GM18868 (cell line): Measurements from ENCODE around the gene XXYLT1.
"Not testable (repeated sequence)": the region's sequence is repeated elsewhere in the genome, so short reads cannot be mapped to it uniquely, and the experiment has no call there.

ENCODE experiments used
- ATAC-seq: cut with Tn5 transposase; IDR thresholded peaks from one replicate; pipeline ENCODE4 v1.9.1; 2021; ENCODE audit warnings: mild to moderate bottlenecking, moderate library complexity; ENCODE audit not compliant: unreplicated experiment

The XXYLT1 gene

DNA sequence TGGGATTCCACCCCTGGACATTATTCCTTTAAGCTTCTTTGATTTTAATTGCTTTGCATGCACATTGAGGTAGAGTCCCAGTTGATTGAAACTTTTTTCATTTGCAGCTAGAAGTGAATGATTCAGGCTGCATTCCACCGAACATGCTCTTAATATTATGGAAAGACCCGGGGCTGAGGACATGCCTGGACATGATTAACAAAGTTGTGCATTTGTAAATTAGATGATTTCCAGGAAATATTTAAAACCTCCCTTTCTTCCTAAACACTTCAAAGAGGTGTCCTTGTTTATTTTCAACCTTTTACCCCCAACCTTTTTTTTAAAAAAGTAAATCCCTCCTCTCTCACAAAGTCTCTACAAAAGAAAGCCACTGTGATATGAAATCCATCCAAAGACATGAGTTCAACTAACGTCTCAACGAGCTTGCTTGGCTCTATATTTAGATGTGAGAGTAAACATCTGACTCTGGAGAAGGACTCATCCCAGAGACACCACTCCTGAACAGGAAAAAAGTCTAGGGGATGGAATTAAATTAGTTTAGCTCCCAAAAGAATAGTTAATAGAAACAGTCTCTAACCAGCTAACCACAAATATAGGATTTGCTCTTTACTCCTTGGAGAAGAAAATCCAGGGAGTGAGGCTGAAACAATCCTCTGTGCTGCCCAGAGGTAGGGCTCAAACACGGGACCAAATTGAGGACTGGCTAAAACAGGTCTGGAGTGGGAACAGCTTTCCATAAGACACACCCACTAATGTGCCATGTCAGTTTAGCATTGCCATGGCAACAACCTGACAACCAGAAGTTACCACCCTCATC, 83.1 kb downstream of the XXYLT1 start:
- ATAC-seq: no peak

DNA sequence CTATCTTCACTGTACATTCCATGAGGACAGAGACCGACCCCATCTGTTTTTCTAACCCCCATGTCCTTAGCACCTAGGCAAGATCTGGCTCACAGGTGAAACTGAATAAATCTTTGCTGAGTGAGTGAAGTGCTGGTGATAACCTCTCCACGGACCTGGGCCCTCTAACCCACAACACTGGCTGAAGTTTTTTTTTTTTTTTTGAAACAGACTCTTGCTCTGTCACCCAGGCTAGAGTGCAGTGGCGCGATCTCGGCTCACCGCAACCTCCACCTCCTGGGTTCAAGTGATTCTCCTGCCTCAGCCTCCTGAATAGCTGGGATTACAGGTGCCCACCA, 84.3 kb downstream of the XXYLT1 start:
- not testable (repeated sequence) for ATAC-seq

DNA sequence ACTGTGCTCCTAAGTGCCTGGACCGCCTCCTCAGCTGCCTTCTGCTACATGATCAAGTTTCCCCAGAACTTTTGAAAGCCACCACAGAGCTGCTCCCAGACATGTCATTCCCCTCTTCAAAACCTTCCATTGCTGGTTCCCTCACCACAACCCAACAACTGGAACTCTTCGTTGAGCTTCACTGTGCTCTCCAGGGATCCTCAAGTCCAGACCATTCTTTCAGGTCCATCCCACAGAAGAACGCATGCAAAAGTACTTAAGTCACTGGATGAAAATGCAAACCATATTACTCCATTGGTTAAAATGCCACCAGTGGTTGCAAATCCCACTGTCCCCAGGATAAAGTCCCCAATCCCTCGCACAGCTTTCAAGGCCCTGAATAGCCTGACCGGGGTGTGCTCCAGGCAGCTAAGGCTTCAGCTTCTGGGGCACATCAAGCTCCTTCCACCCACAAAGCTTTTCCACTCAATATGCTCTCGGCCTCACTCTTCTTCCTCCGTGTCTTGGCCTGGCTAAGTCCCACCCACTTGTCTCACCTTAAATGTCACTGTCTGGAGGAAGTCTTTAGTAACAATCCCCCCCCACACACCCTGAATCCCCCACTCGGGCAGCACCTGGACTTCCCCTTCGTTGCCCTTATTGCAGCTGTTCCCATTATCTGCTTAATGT, 84.8 kb downstream of the XXYLT1 start:
- ATAC-seq: no peak

DNA sequence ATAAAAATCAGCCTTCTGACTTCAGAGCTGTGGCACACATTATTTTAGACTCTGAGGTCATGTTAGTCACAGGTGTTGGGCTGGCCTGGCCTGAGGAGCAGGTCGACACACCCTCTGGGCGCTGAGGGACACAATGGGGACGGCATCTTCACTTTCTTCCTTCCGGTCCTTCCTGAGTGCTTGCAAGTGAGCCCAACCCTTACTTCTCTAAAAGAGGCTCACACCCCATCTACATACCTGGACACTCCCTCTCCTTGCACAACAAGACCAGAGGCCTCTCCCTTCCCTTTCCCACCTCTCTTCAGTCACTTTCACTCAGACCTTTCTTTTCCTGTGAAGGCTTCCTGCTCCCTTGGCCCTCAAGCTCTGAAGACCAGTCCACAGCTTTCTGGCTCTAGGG, 85.4 kb downstream of the XXYLT1 start:
- ATAC-seq: no peak

DNA sequence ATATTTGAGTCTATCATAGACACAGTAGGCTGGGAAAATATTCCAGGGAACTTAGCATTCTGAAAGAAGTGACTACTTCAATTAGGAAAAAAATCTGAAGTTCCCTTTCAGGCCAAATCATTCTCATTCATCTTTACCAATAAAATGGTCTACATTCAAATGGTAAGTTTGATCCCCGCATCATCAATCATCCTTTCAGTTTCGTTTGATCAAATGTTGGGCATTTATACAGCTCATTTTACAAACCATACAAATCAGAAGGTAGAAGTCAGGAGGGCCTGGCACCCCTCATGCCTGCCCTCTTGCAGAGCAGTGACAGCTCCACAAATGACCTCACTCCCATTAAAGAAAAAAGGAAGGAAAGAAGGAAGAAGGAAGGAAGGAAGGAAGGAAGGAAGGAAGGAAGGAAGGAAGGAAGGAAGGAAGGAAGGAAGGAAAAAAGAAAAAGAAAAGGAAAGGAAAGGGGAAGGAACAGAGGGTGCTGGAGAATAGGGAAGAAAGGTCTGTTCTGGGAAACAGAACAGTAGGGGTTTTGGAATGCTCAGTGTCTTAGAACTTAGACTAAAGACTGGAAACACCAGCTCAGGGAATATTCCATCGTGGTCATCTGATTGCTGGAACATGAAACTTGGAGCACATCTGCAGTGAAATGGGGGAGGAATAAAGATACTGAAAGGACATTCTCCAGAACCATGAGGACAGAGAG, 86.1 kb downstream of the XXYLT1 start:
- ATAC-seq: no peak

DNA sequence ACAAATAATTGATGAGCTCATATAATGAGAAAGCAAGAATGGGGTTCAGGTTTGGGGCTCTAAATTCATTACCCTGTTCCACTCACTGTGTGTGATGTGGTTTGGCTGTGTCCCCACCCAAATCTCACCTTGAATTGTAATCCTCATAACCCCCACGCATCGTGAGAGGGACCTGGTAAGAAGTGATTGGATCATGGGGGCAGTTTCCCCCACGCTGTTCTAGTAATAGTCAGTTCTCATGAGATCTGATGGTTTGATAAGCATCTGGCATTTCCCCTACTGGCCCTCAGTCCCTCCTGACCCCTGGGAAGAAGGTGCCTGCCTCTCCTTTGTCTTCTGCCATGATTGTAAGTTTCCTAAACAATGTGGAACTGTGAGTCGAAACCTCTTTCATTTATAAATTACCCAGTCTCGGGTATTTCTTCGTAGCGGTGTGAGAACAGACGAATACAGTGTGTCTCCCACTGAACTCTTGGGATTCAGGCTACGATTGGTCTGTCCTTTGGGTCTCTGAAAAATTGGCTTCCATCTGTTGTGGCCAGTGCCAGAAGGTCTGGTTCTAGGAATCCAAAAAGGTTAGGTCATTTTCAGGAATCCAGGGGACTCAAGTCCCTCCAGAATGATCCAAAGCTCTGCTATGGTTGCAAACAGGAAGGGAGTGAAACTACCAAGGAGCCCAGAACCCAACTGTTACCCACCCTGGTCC, 87.7 kb downstream of the XXYLT1 start:
- no peak for ATAC-seq

DNA sequence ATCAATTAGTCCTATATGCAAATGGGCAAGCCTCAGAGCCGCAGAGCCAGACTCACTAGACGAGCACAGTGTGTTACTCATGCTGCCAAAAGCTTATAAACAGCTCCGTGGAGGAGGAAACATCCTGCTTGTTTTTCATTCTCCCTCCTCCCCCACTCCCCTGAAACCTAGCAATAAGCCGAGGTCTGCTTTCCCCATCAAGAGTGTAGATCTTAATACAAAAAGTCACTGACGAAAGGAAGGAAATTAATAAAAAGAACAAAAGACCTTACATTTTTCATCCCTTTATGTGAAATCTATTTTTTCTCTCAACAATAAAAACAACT, 88.5 kb downstream of the XXYLT1 start:
- no peak for ATAC-seq

DNA sequence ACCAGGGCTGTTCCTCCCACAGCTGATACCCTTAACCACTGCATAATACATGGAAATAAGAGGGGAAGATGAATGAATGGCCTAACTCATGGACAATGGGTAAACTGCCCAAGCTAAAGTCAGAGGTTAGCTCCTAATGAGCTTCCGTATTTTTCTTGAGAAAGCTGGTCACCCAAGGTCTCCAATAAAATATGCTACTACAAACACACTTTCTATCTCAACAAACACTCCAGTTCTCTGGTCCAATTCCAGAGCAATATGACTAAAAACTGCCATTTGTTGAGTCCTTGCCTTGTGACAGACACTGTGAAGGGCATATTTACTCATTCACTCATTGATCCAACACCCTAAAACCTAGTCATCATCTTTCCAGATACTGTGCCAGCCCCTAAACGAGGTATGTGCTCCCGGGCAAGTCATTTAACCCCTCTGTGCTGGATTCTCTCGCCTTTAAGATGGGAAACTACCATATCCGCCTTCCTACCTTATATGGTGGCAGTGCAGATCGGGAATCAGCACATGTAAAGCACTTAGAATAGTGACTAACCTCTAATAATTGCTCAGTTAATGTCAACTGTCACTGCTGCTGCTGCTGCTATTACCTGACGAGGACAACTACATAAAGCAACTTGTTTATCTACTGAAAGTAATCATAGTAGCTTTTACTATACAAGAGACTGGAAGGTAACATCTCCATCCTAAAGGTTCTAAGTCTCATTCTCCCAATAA, 89.1 kb downstream of the XXYLT1 start:
- no peak for ATAC-seq

DNA sequence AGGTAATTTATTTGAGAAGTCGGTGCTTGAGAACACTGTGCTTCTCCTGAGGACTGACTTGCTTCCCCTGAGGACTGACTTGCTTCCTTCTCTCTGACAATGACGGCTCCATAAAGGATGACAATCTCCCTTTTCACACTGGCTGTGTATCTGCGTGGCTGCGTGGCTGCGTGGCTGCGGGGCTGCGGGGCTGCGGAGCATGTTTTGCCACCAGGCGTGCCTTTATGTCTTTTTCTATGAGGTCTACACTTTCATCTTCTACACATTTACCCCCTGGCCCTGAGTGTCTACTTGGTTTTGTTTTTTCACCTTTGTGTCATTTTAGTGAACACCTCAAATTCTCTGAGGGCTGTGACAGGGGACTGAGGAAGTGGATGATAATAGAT, 89.9 kb downstream of the XXYLT1 start:
- ATAC-seq: no peak

DNA sequence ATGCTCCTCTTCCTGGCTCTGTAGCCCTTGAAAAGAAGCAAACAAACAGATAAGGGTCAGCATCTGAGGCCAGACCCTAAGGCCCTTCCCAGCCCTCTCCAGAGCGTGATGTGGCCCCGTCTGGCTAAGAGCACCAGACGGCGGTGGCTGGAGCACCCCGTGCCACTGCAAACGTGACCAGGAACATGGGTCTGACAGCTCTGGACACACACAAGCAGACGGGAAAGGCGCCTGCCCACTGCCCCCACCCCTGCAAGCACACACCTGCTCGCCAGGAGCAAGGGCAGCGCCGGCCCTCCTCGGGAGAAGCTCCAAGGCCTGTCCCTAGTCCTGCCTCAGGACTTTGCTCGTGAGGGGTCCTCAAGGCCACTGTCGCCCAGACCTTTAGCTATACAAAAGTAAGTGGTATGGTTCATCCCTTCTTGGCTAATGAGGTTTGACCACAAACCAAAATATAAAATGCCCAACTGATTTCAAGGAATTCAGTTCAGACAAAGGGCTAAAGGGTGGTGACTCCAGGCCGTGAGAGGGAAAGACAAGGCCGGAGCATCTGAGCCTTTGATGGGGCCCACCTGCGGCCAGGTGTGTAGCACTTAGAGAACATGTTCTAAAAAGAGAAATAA, 90.4 kb downstream of the XXYLT1 start:
- no peak for ATAC-seq

DNA sequence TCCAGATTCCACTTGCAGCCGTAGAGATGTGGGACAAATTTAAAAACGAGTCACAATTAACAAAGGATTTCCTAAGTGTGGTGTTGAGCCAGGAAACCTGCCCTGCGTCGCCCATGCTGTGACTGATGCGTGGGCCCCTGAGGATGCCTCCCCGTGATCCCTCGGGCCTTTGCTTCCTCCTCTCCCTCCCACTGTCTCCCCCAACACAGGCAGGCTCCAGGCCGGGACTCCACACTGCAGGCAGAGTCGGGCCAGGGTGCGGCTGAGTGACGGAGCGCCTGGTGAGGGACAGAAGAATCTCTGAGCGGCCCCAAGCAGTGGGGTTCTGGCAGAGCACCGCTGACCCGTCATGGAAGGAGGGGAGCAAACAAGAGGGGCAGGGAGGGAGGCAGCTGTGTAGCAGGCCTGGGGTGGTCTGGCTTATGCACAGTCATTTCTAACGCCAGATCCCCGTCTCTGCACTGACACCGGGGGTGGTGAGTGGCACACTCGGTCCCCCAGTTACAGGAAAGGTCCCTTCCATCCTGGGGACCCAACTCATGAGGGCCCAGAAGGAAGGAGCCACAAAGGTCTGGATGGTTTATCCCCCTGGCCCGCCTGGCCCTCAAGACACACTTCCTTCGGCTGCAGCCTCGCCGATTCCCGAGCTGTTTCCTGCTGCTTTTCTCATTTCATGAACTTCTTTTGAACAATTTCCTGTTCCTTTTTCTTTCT, 91.0 kb downstream of the XXYLT1 start:
- ATAC-seq: no peak

DNA sequence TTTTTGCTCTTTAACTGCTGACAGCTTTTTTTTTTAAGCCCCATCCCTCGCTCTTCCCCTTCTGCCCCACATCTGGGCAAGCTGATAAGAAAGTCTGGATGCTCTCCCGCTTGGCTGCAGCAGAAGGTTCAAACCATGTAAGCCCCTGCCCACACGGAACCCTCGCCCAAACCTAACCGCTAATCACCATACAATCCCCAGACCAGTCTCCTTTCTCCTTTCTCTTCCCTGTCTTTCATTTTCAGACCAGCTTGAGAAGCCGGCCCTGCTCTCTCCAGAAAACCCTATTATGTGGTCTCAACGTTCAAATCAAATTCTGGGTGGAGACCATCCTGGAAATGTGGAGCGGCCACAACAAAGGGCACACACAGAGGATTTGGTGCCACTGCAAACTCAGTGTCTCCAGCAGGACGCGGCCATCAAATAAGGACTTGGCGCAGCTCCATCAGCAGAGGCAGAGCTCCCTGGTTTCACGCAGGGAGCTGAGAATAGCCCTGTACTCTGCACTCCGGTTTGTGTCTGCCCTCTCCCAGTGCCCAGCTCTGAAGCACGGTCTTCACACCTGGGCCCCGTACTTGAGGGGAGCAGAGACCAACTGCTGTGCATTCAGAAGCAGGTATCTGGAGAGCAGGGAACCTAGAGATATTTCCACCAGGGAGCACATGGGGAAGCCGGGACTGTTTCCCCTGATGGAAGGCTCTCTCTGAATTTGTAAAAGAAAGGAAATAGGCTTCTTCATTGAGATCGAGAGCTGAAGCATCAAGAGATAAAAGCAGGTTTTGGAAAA, 92.6 kb downstream of the XXYLT1 start:
- no peak for ATAC-seq

DNA sequence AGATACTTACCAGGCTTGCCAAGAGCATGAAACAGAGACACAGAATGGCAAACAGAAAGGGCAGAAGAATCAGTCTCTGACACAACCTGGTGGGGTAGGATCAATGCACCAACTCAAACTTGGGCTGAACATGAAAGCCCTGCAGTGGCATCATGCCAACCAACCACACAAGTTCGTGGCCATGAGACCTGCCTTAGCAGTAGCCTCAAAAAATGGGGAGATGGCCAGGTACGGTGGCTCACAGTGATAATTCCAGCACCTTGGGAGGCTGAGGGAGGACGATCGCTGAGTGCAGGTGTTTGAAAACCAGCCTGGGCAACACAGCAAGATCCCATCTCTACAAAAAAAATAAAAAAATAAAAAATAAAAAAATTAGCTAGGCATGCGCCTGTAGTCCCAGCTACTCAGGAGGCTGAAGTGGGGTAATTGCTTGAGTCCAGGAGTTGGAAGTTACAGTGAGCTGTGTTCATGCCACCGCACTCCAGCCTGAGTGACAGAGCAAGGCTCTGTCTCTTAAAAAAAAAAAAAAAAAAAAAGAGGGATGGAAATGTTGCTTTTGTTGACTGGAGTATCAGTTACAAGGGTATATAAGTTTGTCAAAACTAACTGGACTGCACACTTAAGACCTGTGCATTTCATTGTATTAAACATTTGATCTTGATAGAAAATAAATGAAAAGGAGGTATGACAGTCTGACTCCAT, 93.4 kb downstream of the XXYLT1 start:
- ATAC-seq: no peak

DNA sequence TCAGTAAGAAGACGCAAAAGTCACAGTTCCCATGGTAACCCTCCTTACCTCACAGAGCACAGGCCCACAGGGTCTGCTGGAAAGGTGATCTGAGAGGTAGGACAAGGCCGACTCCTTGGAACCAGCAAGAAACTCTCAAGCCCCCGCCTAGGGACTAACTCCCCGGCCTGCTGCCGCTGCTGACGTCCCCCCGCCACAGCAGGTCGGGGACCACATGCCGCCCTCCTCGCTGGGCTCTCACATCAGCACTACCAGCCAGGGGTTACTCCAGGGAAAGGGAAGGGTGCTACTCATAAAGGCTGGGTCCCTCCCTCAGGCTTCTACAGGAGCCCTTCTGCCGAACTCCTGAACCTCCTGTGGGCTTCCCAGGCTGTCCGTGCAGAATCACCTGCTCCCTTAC, 94.2 kb downstream of the XXYLT1 start:
- no peak for ATAC-seq

DNA sequence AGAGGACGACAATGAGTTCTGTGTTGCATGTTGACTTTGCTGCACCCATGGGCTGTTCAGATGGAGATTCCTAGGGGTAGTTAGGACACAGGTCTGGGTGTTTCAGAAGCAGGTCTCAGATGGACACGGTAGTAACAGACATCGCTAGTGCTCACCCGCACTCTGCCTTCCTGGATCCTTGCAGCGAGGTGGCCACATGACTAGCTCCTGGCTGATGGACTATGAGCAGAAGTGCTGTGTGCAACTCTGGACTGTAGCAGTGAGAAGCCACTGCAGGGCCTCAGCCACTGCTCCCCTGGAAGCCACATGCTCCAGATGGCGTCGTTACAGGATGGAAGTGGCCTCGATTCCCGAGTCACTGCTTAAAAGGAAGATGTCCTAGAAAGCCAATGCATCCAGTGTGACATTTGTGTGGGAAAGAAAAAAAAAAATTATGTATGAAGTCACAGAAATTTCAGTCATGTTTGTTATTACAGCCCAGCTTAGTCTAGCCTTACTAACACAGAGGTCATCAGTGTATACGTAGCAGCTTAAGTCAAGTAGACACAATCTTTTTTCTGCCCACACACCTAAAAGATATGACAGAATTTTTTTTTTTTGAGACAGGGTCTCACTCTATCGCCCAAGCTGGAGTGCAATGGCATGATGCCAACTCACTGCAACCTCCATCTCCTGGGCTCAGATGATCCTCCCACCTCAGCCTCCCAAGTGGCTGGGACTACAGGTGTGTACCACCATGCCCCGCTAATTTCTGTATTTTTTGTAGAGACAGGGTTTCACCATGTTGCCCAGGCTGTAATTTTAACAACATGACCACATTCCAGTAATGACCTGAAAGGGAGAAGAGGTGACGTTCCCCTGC, 95.3 kb downstream of the XXYLT1 start:
- ATAC-seq: no peak

DNA sequence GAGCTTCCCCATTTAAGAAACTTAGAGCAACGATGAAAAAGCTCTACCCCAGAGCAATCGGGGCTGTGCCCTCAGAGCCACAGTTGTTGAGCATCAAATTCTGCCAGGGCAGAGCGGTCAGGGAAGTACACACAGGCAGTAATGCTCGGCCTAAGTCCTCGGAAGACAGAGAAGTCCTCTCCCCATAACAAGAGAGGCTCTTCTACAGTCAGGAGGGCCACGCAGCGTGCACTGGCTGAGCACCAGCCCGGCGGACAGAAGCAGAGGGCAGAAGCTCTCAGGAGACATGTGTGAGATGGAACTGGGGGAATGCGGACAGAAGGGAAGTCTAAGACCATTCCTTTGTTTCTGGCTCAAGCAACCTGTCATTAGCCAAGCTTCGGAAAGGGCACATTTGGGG, 95.9 kb downstream of the XXYLT1 start:
- ATAC-seq: no peak

DNA sequence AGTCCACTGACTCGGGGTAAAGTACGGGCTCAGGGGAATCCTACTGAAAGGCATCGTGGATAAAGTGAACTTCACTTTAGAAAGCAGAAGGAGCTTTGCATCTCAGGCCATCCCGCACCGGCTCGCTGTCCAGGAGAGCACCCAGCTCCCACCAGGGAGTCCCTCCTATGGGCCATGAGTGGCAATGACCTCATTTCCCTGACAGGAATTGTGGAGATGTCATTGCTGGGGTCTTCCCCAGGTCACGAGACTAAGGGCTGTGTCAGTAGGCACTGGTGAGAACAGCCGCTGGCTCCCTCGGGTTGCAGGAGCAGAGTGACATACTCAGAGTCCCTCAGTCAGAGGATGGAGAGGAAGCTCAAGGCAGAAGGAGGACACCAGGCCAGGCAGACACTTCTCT, 97.3 kb downstream of the XXYLT1 start:
- no peak for ATAC-seq

DNA sequence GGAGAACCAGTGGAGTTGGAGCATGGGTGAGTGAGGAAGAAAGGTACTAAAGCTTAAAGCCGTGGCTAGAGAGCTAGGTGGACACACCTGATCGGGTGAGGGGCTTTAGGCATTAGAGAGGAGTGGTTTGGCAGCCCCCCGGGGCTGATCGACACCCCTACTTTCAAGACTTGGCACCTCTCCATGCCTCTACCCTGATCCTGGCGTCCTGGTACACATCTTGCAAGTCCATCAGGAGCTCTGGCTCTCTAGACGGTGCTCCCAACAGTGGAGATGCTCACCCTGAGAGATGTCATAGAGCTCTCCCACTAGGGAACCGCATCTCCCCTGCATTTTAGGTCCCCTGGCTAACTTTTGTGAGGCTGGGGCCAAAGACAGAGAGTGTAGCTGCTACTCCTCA, 98.1 kb downstream of the XXYLT1 start:
- ATAC-seq: no peak
